Astrocyte of the spinal cord (primary cell): Measurements from ENCODE around the gene TRIM7.
"Not testable (repeated sequence)": the region's sequence is repeated elsewhere in the genome, so short reads cannot be mapped to it uniquely, and the experiment has no call there.

Source experiments
- DNase-seq: peaks from one replicate; pipeline ENCODE4 v3.0.0; 2011; ENCODE audit warnings: low read depth, low spot score
- H3K4me3 ChIP-seq: 2 replicates; pipeline ENCODE4 v1.5.1; 2011; ENCODE audit warnings: low read depth, mild to moderate bottlenecking, low read length, moderate library complexity
- CTCF ChIP-seq: IDR thresholded peaks from 2 replicates; pipeline ENCODE4 v1.5.1; 2012; ENCODE audit warnings: low read depth, mild to moderate bottlenecking, low read length, inconsistent platforms
- in situ Hi-C: cut with HindIII; loops from 2 replicates; pipeline ENCODE4 v1.10.0; 2017; ENCODE audit warnings: low sequenced_read_pairs

The TRIM7 gene

GRCh38 chr5:181212934-181213333 is 7.9 kb upstream of the TRIM7 start:
- no peak overlapping the region for H3K4me3 ChIP-seq
- in situ Hi-C loops: no loop called here
- no peak for DNase-seq
- no peak for TF ChIP-seq CTCF

- DNase-seq: no peak
- no peak overlapping the region for H3K4me3 ChIP-seq
- in situ Hi-C loops: no loop called here
- TF ChIP-seq CTCF: no peak
These were observed 7.1 kb upstream of the TRIM7 start for GRCh38 chr5:181212080-181212479.

- DNase-seq: no peak
- no peak for TF ChIP-seq CTCF
- in situ Hi-C loops: no loop called here
- H3K4me3 ChIP-seq: no peak overlapping the region
These were observed 6.2 kb upstream of the TRIM7 start for GRCh38 chr5:181211208-181211607.

GRCh38 chr5:181210698-181211097 is 5.7 kb upstream of the TRIM7 start:
- in situ Hi-C loops, DNase-seq, H3K4me3 ChIP-seq: not testable (repeated sequence)

GRCh38 chr5:181210148-181210547 is 5.2 kb upstream of the TRIM7 start:
- DNase-seq, in situ Hi-C loops, H3K4me3 ChIP-seq: not testable (repeated sequence)

- in situ Hi-C loops, DNase-seq, H3K4me3 ChIP-seq: not testable (repeated sequence)
These were observed 4.0 kb upstream of the TRIM7 start for GRCh38 chr5:181209006-181209405.

GRCh38 chr5:181207960-181208253 is 2.9 kb upstream of the TRIM7 start:
- in situ Hi-C loops: no loop called here
- no peak overlapping the region for H3K4me3 ChIP-seq
- TF ChIP-seq CTCF: no peak
- no peak for DNase-seq

- in situ Hi-C loops: no loop called here
- peak overlapping the region; percentile 65 for H3K4me3 ChIP-seq
- TF ChIP-seq CTCF: no peak
- peak; percentile 94 for DNase-seq
These were observed 2.4 kb upstream of the TRIM7 start for GRCh38 chr5:181207214-181207959.
